ENCODE results near the gene ZC3H14.

The ZC3H14 gene

GRCh38 chr14:88611878-88612277 lies 49.0 kb downstream of the ZC3H14 start:
- DNase-seq (ENCODE audit: low spot score): no peak

GRCh38 chr14:88612981-88613380 lies 50.1 kb downstream of the ZC3H14 start:
- no peak for DNase-seq (ENCODE audit: low spot score)

GRCh38 chr14:88613552-88614010 lies 50.7 kb downstream of the ZC3H14 start:
- DNase-seq (ENCODE audit: low spot score): no peak

GRCh38 chr14:88614218-88614907 lies 51.5 kb downstream of the ZC3H14 start:
- no peak for DNase-seq (ENCODE audit: low spot score)

GRCh38 chr14:88616697-88617096 lies 53.9 kb downstream of the ZC3H14 start:
- no peak for DNase-seq (ENCODE audit: low spot score)

GRCh38 chr14:88617479-88617878 lies 54.6 kb downstream of the ZC3H14 start:
- DNase-seq (ENCODE audit: low spot score): no peak

- DNase-seq (ENCODE audit: low spot score): no peak
These were observed 55.6 kb downstream of the ZC3H14 start for GRCh38 chr14:88618476-88618875.

- no peak for DNase-seq (ENCODE audit: low spot score)
These were observed 58.3 kb downstream of the ZC3H14 start for GRCh38 chr14:88621100-88621499.

- DNase-seq (ENCODE audit: low spot score): no peak
These were observed 62.8 kb downstream of the ZC3H14 start for GRCh38 chr14:88625671-88626070.

GRCh38 chr14:88628033-88628432 lies 65.2 kb downstream of the ZC3H14 start:
- DNase-seq (ENCODE audit: low spot score): no peak

GRCh38 chr14:88628462-88628861 lies 65.6 kb downstream of the ZC3H14 start:
- no peak for DNase-seq (ENCODE audit: low spot score)

- no peak for DNase-seq (ENCODE audit: low spot score)
These were observed 67.7 kb downstream of the ZC3H14 start for GRCh38 chr14:88630565-88630964.

- DNase-seq (ENCODE audit: low spot score): no peak
These were observed 68.3 kb downstream of the ZC3H14 start for GRCh38 chr14:88631091-88631490.

- no peak for DNase-seq (ENCODE audit: low spot score)
These were observed 69.7 kb downstream of the ZC3H14 start for GRCh38 chr14:88632512-88632911.

- DNase-seq (ENCODE audit: low spot score): no peak
These were observed 76.4 kb downstream of the ZC3H14 start for GRCh38 chr14:88639221-88639620.

GRCh38 chr14:88660056-88660455 lies 97.2 kb downstream of the ZC3H14 start:
- DNase-seq (ENCODE audit: low spot score): no peak

GRCh38 chr14:88667555-88668273 lies 104.9 kb downstream of the ZC3H14 start:
- DNase-seq (ENCODE audit: low spot score): peak; percentile 61

GRCh38 chr14:88668448-88669116 lies 105.7 kb downstream of the ZC3H14 start:
- DNase-seq (ENCODE audit: low spot score): no peak

GRCh38 chr14:88669346-88669745 lies 106.5 kb downstream of the ZC3H14 start:
- DNase-seq (ENCODE audit: low spot score): no peak

Measured in CD4-positive, alpha-beta T cell treated with Interleukin-6 at 100 ng/mL for 8 hours (primary cell).